NCI-H748 (cell line): ENCODE results near the gene DYNC2I2.
A peak's percentile ranks its signal among the peaks of the same experiment; 100 is the strongest.

ENCODE experiments used
- DNase-seq: peaks from one replicate; lab custom pipeline; 2025; ENCODE audit not compliant: unreplicated experiment; lab: John Stamatoyannopoulos, UW

The DYNC2I2 gene

GRCh38 chr9:128636556-128637530, 19.8 kb downstream of the DYNC2I2 start:
- DNase-seq = no peak

GRCh38 chr9:128636024-128636390, 20.6 kb downstream of the DYNC2I2 start:
- DNase-seq = no peak

GRCh38 chr9:128635266-128636023, 21.2 kb downstream of the DYNC2I2 start:
- DNase-seq = no peak

- no peak for DNase-seq
These were observed 21.9 kb downstream of the DYNC2I2 start for GRCh38 chr9:128634651-128635262.

- DNase-seq = no peak
These were observed 22.5 kb downstream of the DYNC2I2 start for GRCh38 chr9:128634111-128634510.

DNA sequence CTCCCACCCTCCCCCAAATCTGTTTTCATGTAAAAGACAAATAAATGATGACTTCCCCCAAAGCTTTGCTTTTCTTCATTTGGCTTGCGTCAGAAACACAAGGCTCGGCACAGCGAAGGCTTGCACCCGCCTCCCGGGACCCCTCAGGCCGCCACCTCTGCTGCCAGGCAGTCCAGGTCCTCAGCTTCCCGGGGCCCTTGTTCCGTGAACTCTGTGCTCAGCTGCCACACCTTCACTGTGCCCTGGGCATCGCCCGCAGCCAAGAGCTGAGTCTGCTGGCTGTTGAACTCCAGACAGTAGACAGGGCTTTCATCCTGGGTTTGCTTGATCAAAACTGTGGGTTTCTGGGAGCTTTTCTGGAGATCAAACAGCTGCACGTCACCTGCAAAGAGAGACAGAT, 23.0 kb downstream of the DYNC2I2 start:
- DNase-seq = no peak

DNA sequence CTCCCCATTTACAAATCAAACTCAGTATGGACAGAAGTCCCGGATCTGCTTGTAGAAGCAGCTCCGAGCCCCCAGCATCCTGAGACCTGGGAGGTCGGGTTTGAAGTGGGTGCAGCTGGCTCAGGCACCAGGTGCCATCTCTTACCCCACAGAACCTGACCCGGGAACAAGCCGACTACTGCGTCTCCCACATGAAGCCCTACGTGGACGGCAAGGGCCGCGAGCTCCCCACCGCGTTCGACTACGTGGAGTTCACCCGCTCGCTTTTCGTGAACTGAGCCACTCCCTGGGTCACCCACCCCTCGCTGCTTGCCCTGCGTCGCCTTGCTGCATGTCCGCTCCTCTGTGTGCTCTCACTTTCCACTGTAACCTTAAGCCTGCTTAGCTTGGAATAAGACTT, 23.6 kb downstream of the DYNC2I2 start:
- no peak for DNase-seq

DNA sequence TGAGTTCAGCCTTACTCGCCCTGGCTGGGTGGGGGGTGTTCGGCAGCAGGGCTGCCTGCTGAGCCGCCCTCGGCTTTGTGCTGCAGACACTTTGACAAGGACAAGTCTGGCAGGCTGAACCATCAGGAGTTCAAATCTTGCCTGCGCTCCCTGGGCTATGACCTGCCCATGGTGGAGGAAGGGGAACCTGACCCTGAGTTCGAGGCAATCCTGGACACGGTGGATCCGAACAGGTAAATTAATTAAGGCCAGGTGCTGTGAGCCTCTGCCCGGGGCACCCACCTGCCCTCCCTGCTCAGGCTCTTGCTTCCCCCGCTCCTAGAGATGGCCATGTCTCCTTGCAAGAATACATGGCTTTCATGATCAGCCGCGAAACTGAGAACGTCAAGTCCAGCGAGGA, 24.2 kb downstream of the DYNC2I2 start:
- no peak for DNase-seq

DNA sequence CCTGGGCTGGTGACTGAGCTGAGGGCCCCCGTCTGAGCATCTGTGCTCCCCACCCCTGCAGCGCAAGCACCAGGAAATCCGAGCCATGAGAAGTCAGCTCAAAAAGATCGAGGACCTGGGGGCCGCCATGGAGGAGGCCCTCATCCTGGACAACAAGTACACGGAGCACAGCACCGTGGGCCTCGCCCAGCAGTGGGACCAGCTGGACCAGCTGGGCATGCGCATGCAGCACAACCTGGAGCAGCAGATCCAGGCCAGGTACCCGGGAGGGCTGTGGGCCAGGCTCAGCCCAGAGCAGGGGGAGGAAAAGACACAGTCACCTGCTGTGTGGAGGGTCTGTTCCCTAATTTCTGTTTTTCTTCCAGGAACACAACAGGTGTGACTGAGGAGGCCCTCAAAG, 24.6 kb downstream of the DYNC2I2 start:
- DNase-seq = no peak

- DNase-seq = no peak
These were observed 25.0 kb downstream of the DYNC2I2 start for GRCh38 chr9:128631636-128632035.

DNA sequence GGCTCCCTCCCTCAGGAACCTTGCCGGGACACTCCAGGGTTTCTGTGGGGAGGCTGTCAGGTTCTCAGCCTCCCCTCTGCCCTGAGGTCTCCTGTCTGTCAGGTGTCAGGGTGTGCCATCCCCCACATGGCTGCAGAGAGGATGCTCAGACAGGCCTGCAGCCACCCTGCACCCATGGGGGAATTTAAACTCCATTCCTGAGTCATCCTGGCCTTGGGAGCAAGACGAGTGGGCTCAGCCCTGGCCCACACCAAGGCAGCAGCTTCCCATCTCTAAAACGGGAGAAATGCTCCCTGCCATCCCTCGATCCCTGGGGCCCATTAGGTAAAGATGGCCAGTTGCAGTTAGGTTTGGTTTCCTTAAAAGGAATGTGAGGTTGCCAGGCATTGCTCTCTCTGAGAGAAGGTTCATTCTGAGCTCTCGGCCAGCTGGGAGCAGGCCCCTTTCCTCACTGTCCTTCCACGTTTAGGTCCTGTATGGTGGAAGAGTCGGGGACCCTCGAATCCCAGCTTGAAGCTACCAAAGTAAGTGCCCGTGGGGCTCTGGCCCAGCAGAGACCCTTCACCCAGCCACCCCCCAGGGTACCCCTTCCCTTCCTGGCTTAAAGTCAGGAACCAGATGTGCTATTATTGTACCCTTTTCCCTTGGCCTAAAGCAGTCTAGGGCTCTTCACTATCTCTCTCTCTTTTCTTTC, 26.6 kb downstream of the DYNC2I2 start:
- no peak for DNase-seq

DNA sequence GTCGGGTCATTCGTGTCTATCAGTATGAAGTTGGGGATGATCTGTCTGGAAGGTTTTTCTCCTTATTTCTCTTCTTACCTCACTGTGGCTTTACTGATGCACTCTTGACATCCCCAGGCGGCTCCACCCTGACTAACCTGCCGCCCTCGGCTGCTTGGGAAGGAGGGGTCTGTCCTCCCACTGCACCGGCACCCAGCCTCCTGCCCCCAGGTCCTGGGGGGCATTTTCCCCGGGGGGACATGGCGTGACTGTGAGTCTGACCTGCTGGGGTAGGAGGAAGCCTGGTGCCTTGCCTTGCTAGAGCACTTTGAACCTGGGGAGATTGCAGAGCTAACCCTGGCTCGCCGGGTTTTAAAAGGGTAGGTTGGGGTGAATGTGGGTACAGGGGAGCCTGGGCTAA, 27.5 kb downstream of the DYNC2I2 start:
- DNase-seq = no peak

DNA sequence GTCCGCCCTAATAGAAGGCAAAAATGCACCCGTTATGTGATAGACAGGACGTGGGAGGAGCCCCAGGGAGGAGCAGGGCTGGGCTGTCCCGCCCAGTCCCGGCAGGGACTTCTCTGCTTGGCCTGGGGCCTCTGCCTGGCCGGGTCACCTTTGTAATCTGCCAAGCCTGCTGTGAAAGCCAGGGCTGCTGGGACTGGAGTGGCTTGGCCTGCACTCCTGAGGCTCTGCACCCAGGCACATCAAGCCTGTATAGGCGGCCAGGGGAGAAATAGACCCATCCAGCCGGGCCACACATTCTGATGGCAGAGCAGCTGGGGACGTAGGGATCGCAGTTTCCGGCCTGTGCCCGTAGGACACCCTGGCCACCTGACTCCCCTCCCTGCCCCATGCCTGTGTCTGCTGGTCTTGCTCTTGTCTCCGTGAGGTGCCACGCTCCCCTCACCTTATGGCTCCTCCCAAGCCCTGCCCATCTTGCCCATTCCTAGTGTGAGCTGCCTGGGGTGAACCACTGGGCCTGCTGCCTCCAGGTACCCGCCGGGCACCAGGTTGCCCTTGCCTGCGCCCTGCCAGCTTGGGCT, 28.1 kb downstream of the DYNC2I2 start:
- DNase-seq = no peak

GRCh38 chr9:128627906-128628305, 28.7 kb downstream of the DYNC2I2 start:
- no peak for DNase-seq

GRCh38 chr9:128627127-128627715, 29.4 kb downstream of the DYNC2I2 start:
- no peak for DNase-seq

- no peak for DNase-seq
These were observed 30.5 kb downstream of the DYNC2I2 start for GRCh38 chr9:128626181-128626580.

DNA sequence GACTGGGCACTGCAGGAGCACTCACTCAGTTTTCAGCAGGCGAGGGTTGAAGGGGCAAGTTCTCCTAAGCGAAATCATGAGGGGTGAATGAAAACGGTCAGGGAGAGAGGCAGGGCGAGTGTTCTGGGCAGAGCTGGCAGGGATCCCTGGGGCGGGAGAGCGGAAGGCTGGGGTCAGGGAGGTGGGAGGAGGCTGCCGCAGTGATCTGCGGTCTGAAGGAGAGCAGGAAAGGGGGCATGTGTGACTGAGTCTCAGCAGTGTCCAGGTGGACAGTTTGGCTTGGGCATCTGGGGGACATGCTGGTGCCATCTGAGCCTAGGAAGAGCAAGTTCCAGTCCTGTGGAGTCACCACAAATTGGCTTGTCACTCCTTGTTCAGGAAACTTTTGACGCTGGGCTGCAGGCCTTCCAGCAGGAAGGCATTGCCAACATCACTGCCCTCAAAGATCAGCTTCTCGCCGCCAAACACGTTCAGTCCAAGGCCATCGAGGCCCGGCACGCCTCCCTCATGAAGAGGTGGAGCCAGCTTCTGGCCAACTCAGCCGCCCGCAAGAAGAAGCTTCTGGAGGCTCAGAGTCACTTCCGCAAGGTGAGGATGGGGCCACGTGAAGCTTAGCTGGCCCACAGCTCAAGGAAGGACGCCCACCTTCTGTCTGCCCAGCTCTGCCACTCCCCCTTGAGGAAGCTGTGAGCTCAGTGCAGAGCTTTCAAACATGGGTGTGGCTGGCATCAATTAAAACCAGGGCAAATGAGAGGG, 31.1 kb downstream of the DYNC2I2 start:
- peak; percentile 18 for DNase-seq

- DNase-seq = no peak
These were observed 32.1 kb downstream of the DYNC2I2 start for GRCh38 chr9:128624566-128624965.

- no peak for DNase-seq
These were observed 34.8 kb downstream of the DYNC2I2 start for GRCh38 chr9:128621730-128622455.
